Measurements from ENCODE around the gene VMO1.
"Not testable (repeated sequence)": the region's sequence is repeated elsewhere in the genome, so short reads cannot be mapped to it uniquely, and the experiment has no call there.

VMO1 gene

GRCh38 chr17:4786106-4786511 lies at the start of gene VMO1:
Gene VMO1 (minus strand): TSS chr17:4786364. CDS start chr17:4786352, 12 bp downstream.
- DNase-seq (ENCODE audit: low spot score) = no peak
- no peak for TF ChIP-seq CTCF (IDR thresholded peaks at IDR 0.05; ENCODE audit: extremely low read depth, insufficient read depth, missing control alignments)
- in situ Hi-C loops (cut with MboI; ENCODE audit: low pct_unique_long_range_greater_than_20kb, low sequenced_read_pairs, unreplicated experiment) = no loop called here

- DNase-seq (ENCODE audit: low spot score) = no peak
- no peak for TF ChIP-seq CTCF (IDR thresholded peaks at IDR 0.05; ENCODE audit: extremely low read depth, insufficient read depth, missing control alignments)
- in situ Hi-C loops (cut with MboI; ENCODE audit: low pct_unique_long_range_greater_than_20kb, low sequenced_read_pairs, unreplicated experiment) = no loop called here
These were observed 48.5 kb upstream of the VMO1 start for GRCh38 chr17:4834681-4835020.

- DNase-seq (ENCODE audit: low spot score) = no peak
- no peak for TF ChIP-seq CTCF (IDR thresholded peaks at IDR 0.05; ENCODE audit: extremely low read depth, insufficient read depth, missing control alignments)
- in situ Hi-C loops (cut with MboI; ENCODE audit: low pct_unique_long_range_greater_than_20kb, low sequenced_read_pairs, unreplicated experiment) = no loop called here
These were observed 47.9 kb upstream of the VMO1 start for GRCh38 chr17:4833941-4834680.

- no peak for TF ChIP-seq CTCF (IDR thresholded peaks at IDR 0.05; ENCODE audit: extremely low read depth, insufficient read depth, missing control alignments)
- DNase-seq (ENCODE audit: low spot score) = peak; percentile 100
- in situ Hi-C loops (cut with MboI; ENCODE audit: low pct_unique_long_range_greater_than_20kb, low sequenced_read_pairs, unreplicated experiment) = no loop called here
These were observed 47.2 kb upstream of the VMO1 start, which contains the start of gene MINK1 for GRCh38 chr17:4833178-4833940. Gene MINK1 (plus strand): TSS chr17:4833340. CDS start chr17:4833584, 244 bp downstream.

- DNase-seq (ENCODE audit: low spot score); in situ Hi-C loops (cut with MboI; ENCODE audit: low pct_unique_long_range_greater_than_20kb, low sequenced_read_pairs, unreplicated experiment): not testable (repeated sequence)
These were observed 46.6 kb upstream of the VMO1 start for GRCh38 chr17:4832829-4833177.

GRCh38 chr17:4827399-4827798 lies 41.2 kb upstream of the VMO1 start:
- in situ Hi-C loops (cut with MboI; ENCODE audit: low pct_unique_long_range_greater_than_20kb, low sequenced_read_pairs, unreplicated experiment) = no loop called here
- no peak for DNase-seq (ENCODE audit: low spot score)
- TF ChIP-seq CTCF (IDR thresholded peaks at IDR 0.05; ENCODE audit: extremely low read depth, insufficient read depth, missing control alignments) = no peak

All from GM13977 (cell line).